Measurements from ENCODE around the gene CD40.

The CD40 gene

GRCh38 chr20:46175127-46175494 lies 57.0 kb downstream of the CD40 start:
- no peak overlapping the region for H3K4me3 ChIP-seq (ENCODE audit: insufficient read depth, low read length, poor library complexity, severe bottlenecking)
- H3F3A ChIP-seq (ENCODE audit: insufficient read depth): no peaks in the 10 kb centered on the region
- no peaks in the 10 kb centered on the region for H3K9me2 ChIP-seq (replicated peaks; ENCODE audit: insufficient read depth, low read length)
- no peaks in the 10 kb centered on the region for H4K20me1 ChIP-seq (ENCODE audit: low read depth, low read length)
- no peak overlapping the region for H2AFZ ChIP-seq (ENCODE audit: low read depth, low read length, severe bottlenecking)
- TF ChIP-seq EZH2phosphoT487 (conservative IDR thresholded peaks at IDR 0.05; ENCODE audit: low read length): no peak
- no peak for TF ChIP-seq CTCF (IDR thresholded peaks at IDR 0.05; ENCODE audit: insufficient read depth, low read length, poor library complexity, severe bottlenecking)
- H3K9me3 ChIP-seq (ENCODE audit: insufficient read depth, low read length): no peaks in the 10 kb centered on the region
- no peak overlapping the region for H3K4me2 ChIP-seq (ENCODE audit: low read depth, low read length, poor library complexity, severe bottlenecking)
- H3K36me3 ChIP-seq (ENCODE audit: low read length): no peaks in the 10 kb centered on the region
- no peaks in the 10 kb centered on the region for H3K79me2 ChIP-seq (ENCODE audit: insufficient read depth, low read length)
- H3K27ac ChIP-seq (ENCODE audit: low read depth, low read length): no peak overlapping the region
- H3K9ac ChIP-seq (ENCODE audit: low read length): no peak overlapping the region
- no peaks in the 10 kb centered on the region for H3K27me3 ChIP-seq (ENCODE audit: low read length)

- H3K4me2 ChIP-seq (ENCODE audit: low read depth, low read length, poor library complexity, severe bottlenecking): no peak overlapping the region
- no peak overlapping the region for H3K9ac ChIP-seq (ENCODE audit: low read length)
- no peaks in the 10 kb centered on the region for H3K27me3 ChIP-seq (ENCODE audit: low read length)
- no peaks in the 10 kb centered on the region for H3K9me2 ChIP-seq (replicated peaks; ENCODE audit: insufficient read depth, low read length)
- H3K36me3 ChIP-seq (ENCODE audit: low read length): no peaks in the 10 kb centered on the region
- no peaks in the 10 kb centered on the region for H3K9me3 ChIP-seq (ENCODE audit: insufficient read depth, low read length)
- no peak overlapping the region for H3K27ac ChIP-seq (ENCODE audit: low read depth, low read length)
- H2AFZ ChIP-seq (ENCODE audit: low read depth, low read length, severe bottlenecking): no peak overlapping the region
- H4K20me1 ChIP-seq (ENCODE audit: low read depth, low read length): no peaks in the 10 kb centered on the region
- H3K79me2 ChIP-seq (ENCODE audit: insufficient read depth, low read length): no peaks in the 10 kb centered on the region
- no peaks in the 10 kb centered on the region for H3F3A ChIP-seq (ENCODE audit: insufficient read depth)
- H3K4me3 ChIP-seq (ENCODE audit: insufficient read depth, low read length, poor library complexity, severe bottlenecking): no peak overlapping the region
- TF ChIP-seq CTCF (IDR thresholded peaks at IDR 0.05; ENCODE audit: insufficient read depth, low read length, poor library complexity, severe bottlenecking): no peak
- TF ChIP-seq EZH2phosphoT487 (conservative IDR thresholded peaks at IDR 0.05; ENCODE audit: low read length): no peak
Measured at GRCh38 chr20:46176739-46177378, 58.7 kb downstream of the CD40 start.

GRCh38 chr20:46177768-46178167 lies 59.7 kb downstream of the CD40 start:
- Histone ChIP-seq H3K27me3 (ENCODE audit: low read length) (no peaks in the 10 kb centered on the region), H3K27ac (ENCODE audit: low read depth, low read length) (no peak overlapping the region), H3K9me3 (ENCODE audit: insufficient read depth, low read length) (no peaks in the 10 kb centered on the region), H3K79me2 (ENCODE audit: insufficient read depth, low read length) (no peaks in the 10 kb centered on the region), H2AFZ (ENCODE audit: low read depth, low read length, severe bottlenecking) (no peak overlapping the region), H3F3A (ENCODE audit: insufficient read depth) (no peaks in the 10 kb centered on the region), H3K4me3 (ENCODE audit: insufficient read depth, low read length, poor library complexity, severe bottlenecking) (no peak overlapping the region), H4K20me1 (ENCODE audit: low read depth, low read length) (no peaks in the 10 kb centered on the region), H3K36me3 (ENCODE audit: low read length) (no peaks in the 10 kb centered on the region), H3K9ac (ENCODE audit: low read length) (no peak overlapping the region), H3K4me2 (ENCODE audit: low read depth, low read length, poor library complexity, severe bottlenecking) (no peak overlapping the region), H3K9me2 (replicated peaks; ENCODE audit: insufficient read depth, low read length) (no peaks in the 10 kb centered on the region)
- TF ChIP-seq CTCF (IDR thresholded peaks at IDR 0.05; ENCODE audit: insufficient read depth, low read length, poor library complexity, severe bottlenecking) (no peak), EZH2phosphoT487 (conservative IDR thresholded peaks at IDR 0.05; ENCODE audit: low read length) (no peak)
